ENCODE measurements around the gene CACNG1.

DNA sequence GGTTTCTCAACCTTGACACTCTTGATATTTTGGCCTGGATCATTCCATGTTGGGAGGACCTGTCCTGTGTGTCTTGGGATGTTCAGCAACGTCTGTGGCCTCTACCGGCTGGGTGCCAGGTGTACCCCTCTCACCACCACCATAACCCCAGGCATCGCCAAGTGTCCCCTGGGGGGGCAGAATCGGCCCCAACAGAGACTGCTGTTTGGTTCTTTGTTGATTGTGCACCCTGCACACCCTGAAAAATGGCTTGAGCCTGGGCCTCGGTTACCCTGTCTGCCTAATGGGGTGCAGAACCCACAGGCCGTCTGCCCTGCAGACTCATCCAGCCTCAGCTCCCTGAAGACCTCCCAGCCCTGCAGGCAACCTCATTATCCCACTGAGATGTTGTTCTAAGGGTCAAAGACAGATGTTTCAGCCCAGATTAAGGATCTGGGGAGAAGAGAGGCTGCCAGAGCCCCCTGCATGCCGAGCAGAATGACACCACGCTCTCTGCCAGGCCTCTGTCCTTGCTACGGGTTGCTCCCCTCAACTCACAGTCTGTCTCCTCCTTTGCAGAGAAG, 9.2 kb downstream of the CACNG1 start:
- TF ChIP-seq POLR2AphosphoS5 (IDR thresholded peaks at IDR 0.05; ENCODE audit: low read depth, low read length) = no peak
- no peak for TF ChIP-seq POLR2A (IDR thresholded peaks at IDR 0.05; ENCODE audit: low read depth, low read length)
- no peak for TF ChIP-seq TAF1 (IDR thresholded peaks at IDR 0.05; ENCODE audit: borderline replicate concordance, low read depth, low read length)
